D721Med (cell line): ENCODE results near the gene FIG4.

ENCODE experiments used
- DNase-seq: peaks from one replicate; pipeline ENCODE4 v3.0.0; 2011; ENCODE audit warnings: low spot score; ENCODE audit not compliant: insufficient read length
- FAIRE-seq: peaks from 2 replicates; lab custom pipeline; 2011; peaks lifted over from hg19 to GRCh38; lab: Jason Lieb, UNC
- TF ChIP-seq, protein P1 (sequence below): IDR thresholded peaks from 2 replicates; pipeline ENCODE4 v1.5.1; 2012; ENCODE audit warnings: mild to moderate bottlenecking, control low read depth; ENCODE audit not compliant: insufficient read depth; ENCODE audit errors: missing control alignments

The FIG4 gene

GRCh38 chr6:109686566-109687265, 4.4 kb upstream of the FIG4 start:
- TF ChIP-seq, protein P1, sequence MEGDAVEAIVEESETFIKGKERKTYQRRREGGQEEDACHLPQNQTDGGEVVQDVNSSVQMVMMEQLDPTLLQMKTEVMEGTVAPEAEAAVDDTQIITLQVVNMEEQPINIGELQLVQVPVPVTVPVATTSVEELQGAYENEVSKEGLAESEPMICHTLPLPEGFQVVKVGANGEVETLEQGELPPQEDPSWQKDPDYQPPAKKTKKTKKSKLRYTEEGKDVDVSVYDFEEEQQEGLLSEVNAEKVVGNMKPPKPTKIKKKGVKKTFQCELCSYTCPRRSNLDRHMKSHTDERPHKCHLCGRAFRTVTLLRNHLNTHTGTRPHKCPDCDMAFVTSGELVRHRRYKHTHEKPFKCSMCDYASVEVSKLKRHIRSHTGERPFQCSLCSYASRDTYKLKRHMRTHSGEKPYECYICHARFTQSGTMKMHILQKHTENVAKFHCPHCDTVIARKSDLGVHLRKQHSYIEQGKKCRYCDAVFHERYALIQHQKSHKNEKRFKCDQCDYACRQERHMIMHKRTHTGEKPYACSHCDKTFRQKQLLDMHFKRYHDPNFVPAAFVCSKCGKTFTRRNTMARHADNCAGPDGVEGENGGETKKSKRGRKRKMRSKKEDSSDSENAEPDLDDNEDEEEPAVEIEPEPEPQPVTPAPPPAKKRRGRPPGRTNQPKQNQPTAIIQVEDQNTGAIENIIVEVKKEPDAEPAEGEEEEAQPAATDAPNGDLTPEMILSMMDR = no peak
- no peak for DNase-seq
- no peak for FAIRE-seq

GRCh38 chr6:109687271-109687761, 3.8 kb upstream of the FIG4 start:
- TF ChIP-seq, protein P1 = no peak
- FAIRE-seq (no peak), DNase-seq (no peak)

- no peak for FAIRE-seq
- TF ChIP-seq, protein P1 = no peak
- no peak for DNase-seq
Measured at GRCh38 chr6:109690373-109690736, 741 bp upstream of the FIG4 start.

- FAIRE-seq (no peak), DNase-seq (no peak)
- TF ChIP-seq, protein P1 = no peak
Measured at GRCh38 chr6:109693111-109693510, 2.0 kb downstream of the FIG4 start.

GRCh38 chr6:109695468-109695867, 4.4 kb downstream of the FIG4 start:
- DNase-seq (no peak), FAIRE-seq (no peak)
- TF ChIP-seq, protein P1 = no peak

DNA sequence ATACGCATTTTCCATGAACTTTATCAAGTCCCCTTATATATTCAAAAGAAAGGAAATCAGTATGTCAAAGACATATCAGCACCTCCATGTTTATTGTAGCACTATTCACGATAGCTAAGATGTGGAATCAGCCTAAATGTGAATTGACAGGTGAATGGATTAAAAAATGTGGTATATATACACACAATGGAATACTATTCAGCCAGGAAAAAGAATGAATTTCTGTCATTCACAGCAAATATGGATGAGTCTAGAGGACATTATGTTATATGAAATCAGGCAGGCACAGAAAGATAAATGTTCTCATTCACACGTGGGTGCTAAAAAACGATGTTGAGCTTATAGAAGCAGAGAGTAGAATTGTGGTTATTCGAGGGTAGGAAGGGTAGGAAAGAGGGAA, 5.3 kb downstream of the FIG4 start:
- DNase-seq = no peak
- no peak for FAIRE-seq
- TF ChIP-seq, protein P1 = no peak

DNA sequence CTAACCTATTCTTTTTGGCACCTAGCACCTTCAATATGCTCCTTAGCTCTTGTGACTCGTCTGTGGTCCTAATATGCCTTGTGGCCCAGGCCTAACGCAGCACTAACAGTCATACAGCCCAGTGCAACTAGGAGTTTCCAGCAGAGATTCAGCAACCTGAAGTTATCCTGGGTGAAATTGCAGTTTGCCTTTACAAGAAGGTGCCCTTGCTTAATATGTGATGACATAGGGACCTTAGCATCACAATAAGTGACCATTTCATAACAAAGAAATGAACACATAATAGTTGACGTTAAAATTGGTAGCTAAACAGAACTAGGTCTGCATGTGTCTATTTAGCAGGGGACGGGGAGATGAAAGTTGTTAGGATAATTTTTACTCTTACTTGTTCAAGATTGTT, 10.1 kb downstream of the FIG4 start:
- TF ChIP-seq, protein P1 = no peak
- FAIRE-seq (no peak), DNase-seq (no peak)
